Upper lobe of right lung (tissue), 1 donor: Measurements from ENCODE around the gene TMEM52B. TPM values are rescaled to one million over a fixed set of nuclear protein-coding genes. Genes with fewer than 3 reads are reported as not detected.
A peak's percentile ranks its signal among the peaks of the same experiment; 100 is the strongest.

Source experiments
- ATAC-seq: fragments of 200-7000 bp; cut with Tn5 transposase; one replicate; pipeline ENCODE4 v1.9.1; 2020; ENCODE audit warnings: mild to moderate bottlenecking, moderate library complexity
- DNase-seq: peaks from one replicate; pipeline ENCODE4 v3.0.0-alpha.2; 2020
- H3K27ac ChIP-seq: fragments of 200-600 bp; one replicate; pipeline ENCODE4 v1.8.0; 2022
- H3K27me3 ChIP-seq: fragments of 200-600 bp; one replicate; pipeline ENCODE4 v1.8.0; 2022; ENCODE audit warnings: mild to moderate bottlenecking
- H3K36me3 ChIP-seq: fragments of 200-600 bp; one replicate; pipeline ENCODE4 v1.8.0; 2022
- H3K4me1 ChIP-seq: fragments of 200-600 bp; one replicate; pipeline ENCODE4 v1.8.0; 2022
- H3K4me3 ChIP-seq: fragments of 200-600 bp; one replicate; pipeline ENCODE4 v1.8.0; 2022; ENCODE audit warnings: mild to moderate bottlenecking
- H3K9me3 ChIP-seq: fragments of 200-600 bp; one replicate; pipeline ENCODE4 v1.8.0; 2022
- intact Hi-C: fragments of 100-400 bp; cut with DNase I; formaldehyde crosslinking; loops from one replicate; pipeline ENCODE4 v1.11.0; 2022
- long read RNA-seq: library from polyadenylated mRNA; unstranded; transcript quantifications from one replicate; pipeline ENCODE4 v2.0.0, GENCODE V29; 2021
- total RNA-seq: library from RNA; stranded (reverse); fragmentation: NEBNext Ultra II Directional; extraction: Animal tissue kit (Norgen Biotek cat#: 25700); gene quantifications from one replicate; pipeline ENCODE4 v1.2.1, GENCODE V29; 2021
- TF ChIP-seq, protein P1 (sequence below): fragments of 200-600 bp; IDR thresholded peaks from one replicate; pipeline ENCODE4 v1.8.0; 2022; ENCODE audit warnings: antibody characterized with exemption
- donor health status: DM: no; HTN: yes; CAD: no; lungs with severe emphysema.

TMEM52B gene
- total RNA-seq = 2.3 TPM
- long read RNA-seq, partial matches to known transcripts = 0 of 3 reads
- long read RNA-seq, other reads (novel, unspliced or antisense) = 0 of 3 reads

DNA sequence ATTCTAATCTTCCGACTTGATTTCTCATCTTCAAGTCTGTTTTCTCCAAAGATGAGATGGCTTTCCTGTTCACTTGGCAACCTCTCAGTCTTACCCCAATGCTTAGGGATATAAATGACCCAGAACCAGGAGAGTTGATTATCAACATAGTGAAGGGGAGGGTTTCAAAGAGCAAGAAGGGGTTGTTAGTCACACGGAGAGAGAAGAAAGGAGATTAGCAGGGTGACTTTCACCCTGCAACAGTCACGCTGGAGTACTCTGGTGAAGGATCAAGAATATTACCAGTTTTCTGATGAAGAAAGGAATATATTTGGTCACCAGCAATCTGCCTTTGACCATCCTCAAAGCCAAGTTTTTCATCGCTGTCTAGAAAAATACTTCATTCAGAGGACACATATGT is at the start of gene TMEM52B:
Gene TMEM52B, plus strand, starts transcription at position 212 of the 400 bp plus-strand sequence. CDS start 543 bp downstream, outside the sequence.
- Histone ChIP-seq H3K36me3 (no peaks in the 10 kb centered on the region), H3K4me3 (no peak within 1 kb of the TSS), H3K4me1 (peaks cover 5% of the 10 kb centered on the region), H3K9me3 (no peaks in the 10 kb centered on the region), H3K27me3 (no peaks in the 10 kb centered on the region), H3K27ac (no peak within 1 kb of the TSS)
- intact Hi-C loops = no loop called here
- no peak for DNase-seq
- TF ChIP-seq, protein P1, sequence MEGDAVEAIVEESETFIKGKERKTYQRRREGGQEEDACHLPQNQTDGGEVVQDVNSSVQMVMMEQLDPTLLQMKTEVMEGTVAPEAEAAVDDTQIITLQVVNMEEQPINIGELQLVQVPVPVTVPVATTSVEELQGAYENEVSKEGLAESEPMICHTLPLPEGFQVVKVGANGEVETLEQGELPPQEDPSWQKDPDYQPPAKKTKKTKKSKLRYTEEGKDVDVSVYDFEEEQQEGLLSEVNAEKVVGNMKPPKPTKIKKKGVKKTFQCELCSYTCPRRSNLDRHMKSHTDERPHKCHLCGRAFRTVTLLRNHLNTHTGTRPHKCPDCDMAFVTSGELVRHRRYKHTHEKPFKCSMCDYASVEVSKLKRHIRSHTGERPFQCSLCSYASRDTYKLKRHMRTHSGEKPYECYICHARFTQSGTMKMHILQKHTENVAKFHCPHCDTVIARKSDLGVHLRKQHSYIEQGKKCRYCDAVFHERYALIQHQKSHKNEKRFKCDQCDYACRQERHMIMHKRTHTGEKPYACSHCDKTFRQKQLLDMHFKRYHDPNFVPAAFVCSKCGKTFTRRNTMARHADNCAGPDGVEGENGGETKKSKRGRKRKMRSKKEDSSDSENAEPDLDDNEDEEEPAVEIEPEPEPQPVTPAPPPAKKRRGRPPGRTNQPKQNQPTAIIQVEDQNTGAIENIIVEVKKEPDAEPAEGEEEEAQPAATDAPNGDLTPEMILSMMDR = no peak
- ATAC-seq = no peak

DNA sequence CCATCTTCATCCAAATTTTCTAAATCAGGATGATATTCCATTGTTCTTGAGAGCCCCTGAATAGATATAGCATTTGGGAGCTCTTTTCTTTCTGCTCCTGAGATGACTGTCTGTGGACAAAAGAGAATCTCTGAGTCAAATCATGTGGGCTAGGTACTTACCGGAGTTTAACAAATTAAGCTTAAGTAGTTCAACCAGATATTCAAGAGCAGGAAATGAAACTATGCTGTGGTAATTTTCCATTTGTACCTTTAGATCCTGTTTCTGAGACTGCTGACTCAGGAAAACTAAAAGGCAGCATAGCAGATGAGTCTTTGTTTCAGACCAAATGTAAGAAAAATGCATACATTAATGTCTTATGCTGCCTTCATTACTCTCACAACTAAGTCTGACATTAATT is 48.8 kb upstream of the TMEM52B start, which contains the start of gene CLEC7A:
Gene CLEC7A, minus strand, starts transcription at position 158 of the 400 bp plus-strand sequence. Its CDS starts 117 bp downstream, at position 41.
- no peak for DNase-seq
- Histone ChIP-seq H3K27ac (peak within 1 kb of the TSS; percentile 51), H3K4me1 (no peaks in the 10 kb centered on the region), H3K36me3 (no peaks in the 10 kb centered on the region), H3K27me3 (no peaks in the 10 kb centered on the region), H3K9me3 (no peaks in the 10 kb centered on the region), H3K4me3 (peak within 1 kb of the TSS; percentile 39)
- ATAC-seq = peak; percentile 65
- intact Hi-C loops = no loop called here
- TF ChIP-seq, protein P1 = no peak

DNA sequence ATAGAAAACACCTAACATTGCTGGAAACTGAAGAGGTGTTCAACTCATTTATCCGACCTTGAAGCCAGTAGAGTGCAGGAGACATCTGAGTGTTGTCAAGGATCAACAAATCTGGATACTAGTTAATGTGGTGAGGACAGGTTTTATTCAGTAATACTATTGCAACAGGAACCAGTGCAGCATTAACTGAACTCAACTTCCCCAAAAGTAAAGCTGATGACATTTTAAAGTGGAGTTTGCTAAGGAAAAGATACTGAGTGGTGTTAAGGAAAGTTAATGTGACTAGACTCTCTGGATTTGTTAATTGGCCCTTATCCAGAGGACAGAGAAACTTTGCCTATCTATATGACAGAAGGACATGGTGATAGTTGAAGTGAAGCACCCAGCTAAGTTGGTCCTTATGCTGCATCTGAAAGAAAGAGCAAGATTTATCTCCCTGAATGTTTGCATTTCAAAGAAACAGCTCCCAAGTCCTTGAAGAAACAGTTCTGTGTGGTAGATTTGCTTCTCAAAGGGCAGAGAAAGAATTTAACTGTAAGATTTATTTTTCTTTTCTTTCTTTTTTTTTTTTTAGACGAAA is 47.6 kb upstream of the TMEM52B start:
- no peaks in the 10 kb centered on the region for H3K27me3 ChIP-seq
- H3K9me3 ChIP-seq = no peaks in the 10 kb centered on the region
- ATAC-seq (peak; percentile 65), DNase-seq (no peak)
- no peaks in the 10 kb centered on the region for H3K4me1 ChIP-seq
- TF ChIP-seq, protein P1 = no peak
- H3K27ac ChIP-seq = peak overlapping the region; percentile 51
- intact Hi-C loops = no loop called here
- H3K36me3 ChIP-seq = no peaks in the 10 kb centered on the region
- no peak overlapping the region for H3K4me3 ChIP-seq

DNA sequence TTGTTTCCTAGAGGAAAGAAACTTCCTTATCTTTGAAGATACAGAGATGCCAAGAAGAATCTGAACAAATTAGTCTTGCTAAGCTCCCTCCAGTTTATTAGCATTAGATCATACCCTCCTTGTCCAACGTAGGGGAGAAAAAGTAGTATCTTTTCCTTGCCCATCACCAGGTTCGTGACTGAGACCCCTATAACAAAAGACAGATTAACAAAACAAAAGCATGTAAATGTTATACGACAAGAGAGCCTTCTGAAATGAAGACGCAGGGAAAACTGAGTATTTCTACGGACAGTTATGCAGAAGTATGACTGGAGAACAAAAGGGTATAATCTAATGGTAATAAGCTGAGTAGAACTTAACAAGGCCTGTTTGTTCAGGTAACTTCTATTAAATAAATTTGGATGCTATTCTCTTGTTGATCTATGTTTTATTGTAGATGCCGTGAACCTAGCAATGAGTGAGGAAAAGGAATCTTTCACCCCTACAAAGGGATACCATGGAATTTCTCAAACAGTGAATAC is 45.9 kb upstream of the TMEM52B start:
- no peaks in the 10 kb centered on the region for H3K9me3 ChIP-seq
- H3K4me1 ChIP-seq = no peaks in the 10 kb centered on the region
- no peak for ATAC-seq
- no peak for DNase-seq
- no peaks in the 10 kb centered on the region for H3K27me3 ChIP-seq
- TF ChIP-seq, protein P1 = no peak
- H3K27ac ChIP-seq = no peak overlapping the region
- no peaks in the 10 kb centered on the region for H3K36me3 ChIP-seq
- intact Hi-C loops = no loop called here
- no peak overlapping the region for H3K4me3 ChIP-seq

DNA sequence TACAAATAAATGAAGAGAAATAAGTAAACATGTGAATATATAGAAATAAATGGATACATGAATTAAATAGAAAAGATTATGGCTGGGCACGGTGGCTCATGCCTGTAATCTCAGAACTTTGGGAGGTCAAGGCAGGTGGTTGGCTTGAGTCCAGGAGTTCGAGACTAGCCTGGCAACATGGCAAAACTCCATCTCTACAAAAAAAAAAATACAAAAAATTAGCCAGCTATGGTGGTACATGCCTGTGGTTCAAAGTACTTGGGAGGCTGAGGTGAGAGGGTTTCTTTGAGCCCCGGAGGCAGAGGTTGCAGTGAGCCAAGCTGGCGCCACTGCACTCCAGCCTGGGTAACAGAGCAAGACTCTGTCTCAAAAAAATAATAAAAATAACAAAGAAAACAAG is 43.7 kb upstream of the TMEM52B start:
- H3K36me3 ChIP-seq = no peaks in the 10 kb centered on the region
- no peaks in the 10 kb centered on the region for H3K27me3 ChIP-seq
- TF ChIP-seq, protein P1 = no peak
- H3K27ac ChIP-seq = no peak overlapping the region
- H3K4me1 ChIP-seq = no peaks in the 10 kb centered on the region
- DNase-seq (no peak), ATAC-seq (no peak)
- intact Hi-C loops = no loop called here
- no peak overlapping the region for H3K4me3 ChIP-seq
- no peaks in the 10 kb centered on the region for H3K9me3 ChIP-seq
